ENCODE results near the gene AFDN.

AFDN gene

GRCh38 chr6:167906899-167907298 lies 80.2 kb downstream of the AFDN start:
- no peak overlapping the region for H3K4me3 ChIP-seq (ENCODE audit: low read depth, low read length)
- no peak for TF ChIP-seq CTCF (IDR thresholded peaks at IDR 0.05; ENCODE audit: low read depth, low read length)

DNA sequence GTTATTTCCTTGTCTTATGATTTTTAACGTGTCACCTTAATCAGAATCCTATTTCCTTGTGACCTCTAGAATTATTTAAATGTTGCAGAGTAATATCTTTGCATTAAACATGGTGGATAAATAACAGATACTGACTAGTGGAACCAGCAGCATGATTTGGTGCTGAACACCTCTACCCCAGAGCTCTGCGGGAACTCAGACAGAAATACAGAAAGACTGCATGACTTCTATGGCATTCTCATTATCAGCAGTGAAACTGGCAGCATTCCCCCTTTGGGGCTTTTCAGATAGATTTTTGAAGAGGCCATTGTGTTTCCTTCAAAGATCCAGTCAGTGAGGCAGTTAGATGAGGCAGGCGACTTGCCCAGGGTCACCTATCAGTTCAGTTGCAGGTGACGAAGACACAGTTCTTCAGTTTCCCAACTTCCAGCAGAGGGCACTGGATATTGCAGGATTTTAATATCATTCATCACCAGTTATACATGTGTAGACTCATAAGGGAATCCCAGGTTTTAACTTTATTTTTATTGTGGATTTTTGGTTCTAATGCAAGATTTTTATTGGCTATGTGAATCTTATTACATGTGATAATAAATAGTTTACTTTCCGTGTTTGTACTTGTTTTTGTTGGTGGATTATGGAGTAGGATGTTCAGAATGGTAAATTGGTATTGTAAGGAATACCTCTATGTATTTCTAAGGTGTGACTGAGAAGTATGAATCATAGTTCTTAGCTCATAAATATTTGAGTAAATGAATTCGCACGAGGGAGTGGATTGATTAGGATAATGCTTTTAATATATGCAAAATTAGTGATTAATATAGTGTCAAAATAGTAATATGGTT lies 81.3 kb downstream of the AFDN start:
- TF ChIP-seq CTCF (IDR thresholded peaks at IDR 0.05; ENCODE audit: low read depth, low read length), result peak; percentile 26; the same call in 1 of the 2 replicates
- H3K4me3 ChIP-seq (ENCODE audit: low read depth, low read length), result no peak overlapping the region

DNA sequence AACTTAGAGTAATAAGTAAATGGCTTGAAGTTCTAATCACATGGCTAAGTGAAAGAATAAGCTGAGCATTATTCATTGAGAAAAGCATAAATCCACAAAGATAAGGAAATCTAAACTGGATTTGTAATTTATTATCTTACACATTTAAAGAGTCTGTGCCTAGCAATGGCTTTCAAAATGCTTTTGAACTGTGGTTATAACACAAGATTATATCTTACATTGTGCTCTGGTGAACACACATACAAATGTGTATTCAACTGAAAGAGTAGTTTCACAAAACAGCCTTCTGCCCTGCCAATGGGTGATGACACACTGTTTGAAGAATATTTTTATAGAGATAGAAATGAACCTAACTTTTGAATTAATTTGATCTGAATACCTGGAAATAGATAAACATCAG lies 83.3 kb downstream of the AFDN start:
- H3K4me3 ChIP-seq (ENCODE audit: low read depth, low read length), result no peak overlapping the region
- no peak for TF ChIP-seq CTCF (IDR thresholded peaks at IDR 0.05; ENCODE audit: low read depth, low read length)

DNA sequence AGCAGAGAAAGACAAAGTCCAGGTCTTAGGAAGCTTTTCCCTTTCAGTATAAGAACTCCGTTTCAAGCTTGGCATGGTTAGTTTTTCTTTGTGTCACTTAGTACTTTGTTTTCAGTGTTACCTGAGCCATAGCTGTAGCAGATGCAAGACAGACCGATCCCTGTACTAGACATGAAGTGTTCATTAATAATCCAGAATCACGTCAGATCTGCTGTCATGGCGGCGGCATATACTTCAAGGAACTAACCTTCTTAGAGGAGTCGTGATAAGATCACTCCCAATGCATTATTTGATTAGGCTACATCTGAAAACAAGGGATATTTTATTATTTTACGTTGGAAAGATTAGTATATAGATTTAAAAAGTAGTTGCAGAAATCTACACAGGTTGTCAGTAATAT lies 83.9 kb downstream of the AFDN start:
- H3K4me3 ChIP-seq (ENCODE audit: low read depth, low read length), result no peak overlapping the region
- no peak for TF ChIP-seq CTCF (IDR thresholded peaks at IDR 0.05; ENCODE audit: low read depth, low read length)

GRCh38 chr6:167912494-167912893 lies 85.8 kb downstream of the AFDN start:
- no peak overlapping the region for H3K4me3 ChIP-seq (ENCODE audit: low read depth, low read length)
- TF ChIP-seq CTCF (IDR thresholded peaks at IDR 0.05; ENCODE audit: low read depth, low read length), result no peak

DNA sequence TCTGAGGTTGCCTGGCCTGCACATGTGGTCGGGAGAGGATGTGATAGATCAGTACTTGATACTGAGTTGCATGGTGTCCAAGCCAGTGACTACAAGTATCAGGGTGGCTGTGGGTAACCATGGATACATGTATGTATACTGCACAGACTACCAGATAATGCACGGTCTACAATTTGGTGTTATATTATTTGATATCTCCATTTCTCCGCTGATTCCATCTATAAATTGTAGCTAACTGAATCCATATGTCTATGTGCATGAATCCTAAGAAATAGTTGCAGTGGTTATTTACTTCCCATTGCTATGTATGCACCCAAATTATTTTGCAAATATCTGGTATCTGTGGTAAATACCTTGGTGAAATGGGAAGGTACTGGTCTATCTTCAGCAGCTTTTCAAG lies 87.0 kb downstream of the AFDN start:
- no peak for TF ChIP-seq CTCF (IDR thresholded peaks at IDR 0.05; ENCODE audit: low read depth, low read length)
- no peak overlapping the region for H3K4me3 ChIP-seq (ENCODE audit: low read depth, low read length)

DNA sequence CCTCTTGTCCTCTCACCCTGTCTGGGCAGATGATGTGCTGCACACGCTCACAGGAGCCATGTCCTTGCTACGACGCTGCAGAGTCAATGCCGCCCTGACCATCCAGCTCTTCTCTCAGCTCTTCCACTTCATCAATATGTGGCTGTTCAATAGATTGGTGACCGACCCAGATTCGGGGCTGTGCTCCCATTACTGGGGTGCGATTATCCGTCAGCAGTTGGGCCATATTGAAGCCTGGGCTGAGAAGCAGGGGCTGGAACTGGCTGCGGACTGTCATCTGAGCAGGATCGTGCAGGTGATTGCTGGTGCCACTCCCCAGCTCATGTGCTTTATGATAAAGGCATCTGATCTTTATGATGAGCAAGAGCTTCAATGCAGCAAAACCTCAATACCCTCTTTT lies 88.4 kb downstream of the AFDN start:
- H3K4me3 ChIP-seq (ENCODE audit: low read depth, low read length), result no peak overlapping the region
- no peak for TF ChIP-seq CTCF (IDR thresholded peaks at IDR 0.05; ENCODE audit: low read depth, low read length)
